H1 (cell line): ENCODE results near the gene CNOT9. TPM values are rescaled to one million over a fixed set of nuclear protein-coding genes. Genes with fewer than 3 reads are reported as not detected.

Experiments used
- CTCF ChIA-PET: fragments of 300-600 bp; sonication (Branson Sonifier 250); formaldehyde crosslinking; loops from one replicate; lab custom pipeline; 2021; ENCODE audit not compliant: partially characterized antibody; lab: Charles Lee
- POLR2A ChIA-PET: fragments of 300-600 bp; sonication (Branson Sonifier 250); formaldehyde crosslinking; loops from one replicate; lab custom pipeline; 2021; ENCODE audit warnings: inconsistent platforms; ENCODE audit not compliant: partially characterized antibody; lab: Charles Lee
- DNase-seq, 2 experiments: peaks; one replicate each; pipeline versions ENCODE4 v3.0.0 to v3.0.0-alpha.2; 2010 to 2022; ENCODE audit warnings: low spot score in 2 of 2, low read depth in 1 of 2, mixed read lengths in 1 of 2
- FAIRE-seq: peaks from 2 replicates; lab custom pipeline; 2011; peaks lifted over from hg19 to GRCh38; lab: Jason Lieb, UNC
- H2AFZ ChIP-seq: 2 replicates; pipeline ENCODE4 v1.8.1; 2012; ENCODE audit warnings: low read length, inconsistent platforms
- H2AK5ac ChIP-seq: 2 replicates; pipeline ENCODE4 v1.6.1; 2013; ENCODE audit warnings: low read depth, low read length
- H2BK120ac ChIP-seq: replicated peaks from 2 replicates; pipeline ENCODE3; 2013; ENCODE audit warnings: low read depth, low read length, inconsistent platforms
- H2BK12ac ChIP-seq: 2 replicates; pipeline ENCODE4 v1.6.1; 2013; ENCODE audit warnings: low read depth, low read length
- H2BK15ac ChIP-seq: 2 replicates; pipeline ENCODE4 v1.6.1; 2013; ENCODE audit warnings: low read length
- H2BK20ac ChIP-seq: 2 replicates; pipeline ENCODE4 v1.6.1; 2013; ENCODE audit warnings: low read length
- H2BK5ac ChIP-seq: 2 replicates; pipeline ENCODE4 v1.6.1; 2013; ENCODE audit warnings: low read depth, low read length
- H3K14ac ChIP-seq: 2 replicates; pipeline ENCODE4 v1.6.1; 2013; ENCODE audit warnings: inconsistent platforms; ENCODE audit not compliant: insufficient read length
- H3K18ac ChIP-seq: 2 replicates; pipeline ENCODE4 v1.6.1; 2013; ENCODE audit warnings: low read length; ENCODE audit errors: extremely low read depth
- H3K23ac ChIP-seq: 2 replicates; pipeline ENCODE4 v1.6.1; 2013; ENCODE audit warnings: inconsistent platforms; ENCODE audit not compliant: insufficient read length
- H3K23me2 ChIP-seq: 2 replicates; pipeline ENCODE4 v1.6.1; 2013; ENCODE audit warnings: low read depth, low read length
- H3K27ac ChIP-seq: 2 replicates; pipeline ENCODE4 v1.6.1; 2011; ENCODE audit warnings: low read depth, low read length, inconsistent platforms
- H3K27me3 ChIP-seq, 4 experiments: replicated peaks in 1 of 4; 1 replicate in 1 of 4; 2 replicates in 3 of 4; pipeline versions ENCODE4 v1.6.1 to v1.8.1; 2011 to 2013; ENCODE audit warnings: low read length in 3 of 4, mild to moderate bottlenecking in 3 of 4, inconsistent platforms in 2 of 4, mixed read lengths in 2 of 4, moderate library complexity in 1 of 4; ENCODE audit not compliant: control insufficient read depth in 3 of 4, insufficient read depth in 3 of 4; ENCODE audit errors: extremely low read depth in 1 of 4
- H3K36me3 ChIP-seq, 4 experiments: 2 replicates each; pipeline versions ENCODE4 v1.6.1 to v1.8.1; 2011 to 2013; ENCODE audit warnings: mild to moderate bottlenecking in 4 of 4, low read length in 3 of 4, moderate library complexity in 2 of 4, control low read depth in 1 of 4, inconsistent platforms in 1 of 4; ENCODE audit not compliant: insufficient read depth in 4 of 4, control insufficient read depth in 2 of 4
- H3K4ac ChIP-seq: replicated peaks from 2 replicates; pipeline ENCODE3; 2013; ENCODE audit warnings: low read length, low read depth, mixed read lengths, inconsistent platforms; ENCODE audit not compliant: insufficient read length
- H3K4me1 ChIP-seq, 4 experiments: replicated peaks in 1 of 4; 1 replicate in 1 of 4; 2 replicates in 3 of 4; pipeline versions ENCODE4 v1.6.1 to v1.8.1; 2011 to 2013; ENCODE audit warnings: low read length in 3 of 4, inconsistent platforms in 2 of 4, mixed read lengths in 1 of 4; ENCODE audit not compliant: insufficient read depth in 4 of 4, control insufficient read depth in 3 of 4
- H3K4me2 ChIP-seq, 2 experiments: 2 replicates each; pipeline versions ENCODE4 v1.6.1 to v1.8.1; 2011 to 2013; ENCODE audit warnings: low read depth in 2 of 2, low read length in 2 of 2, control low read depth in 1 of 2, inconsistent platforms in 1 of 2, mild to moderate bottlenecking in 1 of 2; ENCODE audit not compliant: insufficient read depth in 1 of 2
- H3K4me3 ChIP-seq, 4 experiments: fragments of 200-600, 300-600 bp in 1 of 4; sonication (generic), shearing (Covaris generic), sonication (Bioruptor Twin) in 1 of 4; 2 replicates each; pipeline versions ENCODE4 v1.5.1 to v1.8.1; 2011 to 2016; ENCODE audit warnings: low read length in 4 of 4, low read depth in 3 of 4, control low read depth in 2 of 4, inconsistent platforms in 2 of 4, mild to moderate bottlenecking in 2 of 4, mixed read lengths in 1 of 4, moderate library complexity in 1 of 4; ENCODE audit not compliant: insufficient read depth in 2 of 4; ENCODE audit errors: extremely low read depth in 1 of 4
- H3K56ac ChIP-seq: replicated peaks from 2 replicates; pipeline ENCODE3; 2013; ENCODE audit warnings: low read depth, mild to moderate bottlenecking, mixed read lengths, low read length, inconsistent platforms; ENCODE audit not compliant: insufficient read length
- H3K79me1 ChIP-seq: 2 replicates; pipeline ENCODE4 v1.6.1; 2013; ENCODE audit warnings: low read depth, low read length, control low read depth
- H3K79me2 ChIP-seq, 2 experiments: 2 replicates each; pipeline versions ENCODE4 v1.6.1 to v1.8.1; 2012 to 2013; ENCODE audit warnings: low read length in 2 of 2, mild to moderate bottlenecking in 2 of 2, inconsistent platforms in 1 of 2; ENCODE audit not compliant: insufficient read depth in 2 of 2, control insufficient read depth in 1 of 2
- H3K9ac ChIP-seq, 4 experiments: replicated peaks in 1 of 4; 1 replicate in 1 of 4; 2 replicates in 3 of 4; pipeline versions ENCODE4 v1.6.1 to v1.8.1; 2011 to 2013; ENCODE audit warnings: low read depth in 3 of 4, low read length in 3 of 4, control low read depth in 2 of 4, mild to moderate bottlenecking in 2 of 4, moderate library complexity in 2 of 4, inconsistent platforms in 1 of 4; ENCODE audit errors: extremely low read depth in 1 of 4
- H3K9me3 ChIP-seq, 2 experiments: 2 replicates each; pipeline versions ENCODE4 v1.6.1 to v1.8.1; 2012 to 2013; ENCODE audit warnings: mild to moderate bottlenecking in 2 of 2, moderate library complexity in 2 of 2, control low read depth in 1 of 2, inconsistent platforms in 1 of 2, low read depth in 1 of 2, low read length in 1 of 2, mixed read lengths in 1 of 2; ENCODE audit not compliant: insufficient read depth in 2 of 2
- H4K20me1 ChIP-seq, 2 experiments: replicated peaks in 1 of 2; 2 replicates each; pipeline versions ENCODE3 to v1.8.1; 2011 to 2013; ENCODE audit warnings: inconsistent platforms in 2 of 2, low read length in 2 of 2, mild to moderate bottlenecking in 1 of 2; ENCODE audit not compliant: insufficient read depth in 2 of 2, control insufficient read depth in 1 of 2
- H4K5ac ChIP-seq: 2 replicates; pipeline ENCODE4 v1.6.1; 2013; ENCODE audit warnings: low read length, low read depth, mixed read lengths, inconsistent platforms; ENCODE audit not compliant: insufficient read length
- H4K8ac ChIP-seq: 2 replicates; pipeline ENCODE4 v1.8.0; 2013; ENCODE audit warnings: mild to moderate bottlenecking, moderate library complexity, low read length, inconsistent platforms; ENCODE audit not compliant: insufficient read depth; ENCODE audit errors: extremely low read depth
- H4K91ac ChIP-seq: replicated peaks from 2 replicates; pipeline ENCODE3; 2013; ENCODE audit warnings: low read length, mixed read lengths, inconsistent platforms; ENCODE audit not compliant: insufficient read length
- SRF ChIP-seq: IDR thresholded peaks from 2 replicates; pipeline ENCODE4 v1.6.1; 2011; ENCODE audit warnings: mild to moderate bottlenecking, low read depth, low read length, moderate library complexity
- WGBS, 2 experiments: shearing (Covaris generic) in 1 of 2; methylation state at CpG; one replicate each; pipeline versions ENCODE4 v1.1.6 to v1.1.7; 2013 to 2015; ENCODE audit warnings: low lambda C conversion rate in 2 of 2, mixed read lengths in 2 of 2, inconsistent platforms in 1 of 2, low coverage in 1 of 2, missing lambda C conversion rate in 1 of 2; ENCODE audit not compliant: insufficient replicate concordance in 2 of 2, insufficient coverage in 1 of 2, insufficient read length in 1 of 2; ENCODE audit errors: extremely low coverage in 1 of 2, missing lambda C conversion rate in 1 of 2; 5-methylcytosine and 5-hydroxymethylcytosine counted together
- polyA plus RNA-seq, 7 experiments: library from polyadenylated mRNA; depleted of rRNA in 3 of 7; stranded (reverse) in 5 of 7; unstranded in 2 of 7; fragments of >200 nt in 5 of 7; fragments of 200-250 nt in 2 of 7; gene quantifications; 1 replicate in 5 of 7; 2 replicates in 1 of 7; 4 replicates in 1 of 7; pipeline versions ENCODE4 v1.2.1 to v1.2.3, GENCODE V29; 2011 to 2013; ENCODE audit warnings: missing spikeins in 2 of 7, mixed read lengths in 2 of 7
- total RNA-seq: library from RNA; stranded (reverse); fragmentation: NEBNext Ultra II Directional; extraction: Animal tissue kit (Norgen Biotek cat#: 25700); gene quantifications from 2 replicates; pipeline ENCODE4 v1.2.1, GENCODE V29; 2021

CNOT9 gene
- total and polyA plus RNA-seq, 2 of the 8 experiments (the other 6 are each of a cell fraction or from before 2014, with no cell fraction given): 79.3 to 81.2 TPM

- H3K23me2 ChIP-seq: no peaks in the 10 kb centered on the region
- no peak within 1 kb of the TSS for H3K27ac ChIP-seq
- H3K79me2 ChIP-seq: no peaks in the 10 kb centered on the region
- peaks cover 0 to 4% (median 2%) of the 10 kb centered on the region in 4 experiments; a peak in 2 of 7 replicates for H3K4me1 ChIP-seq
- no peak within 1 kb of the TSS for H2AK5ac ChIP-seq
- no peak within 1 kb of the TSS for H2BK5ac ChIP-seq
- FAIRE-seq: no peak
- no peaks in the 10 kb centered on the region for H4K20me1 ChIP-seq
- 69% methylated on average over 8 of the region's 8 CpGs; no CpG with 5 or more reads in 1 of the 2 experiments for WGBS, 2 experiments
- H2BK20ac ChIP-seq: no peak within 1 kb of the TSS
- peak within 1 kb of the TSS; percentile 69 for H2AFZ ChIP-seq
- no peak within 1 kb of the TSS for H2BK12ac ChIP-seq
- H3K4ac ChIP-seq: no peak within 1 kb of the TSS
- H4K5ac ChIP-seq: no peak within 1 kb of the TSS
- no peak within 1 kb of the TSS for H4K91ac ChIP-seq
- no peak within 1 kb of the TSS for H3K14ac ChIP-seq
- H3K18ac ChIP-seq: no peak within 1 kb of the TSS
- no peaks in the 10 kb centered on the region for H3K27me3 ChIP-seq
- H3K9ac ChIP-seq: peak within 1 kb of the TSS in 1 of 4 experiments; percentile 32; a peak in 1 of 7 replicates
- no peak within 1 kb of the TSS for H4K8ac ChIP-seq
- no peak within 1 kb of the TSS for H3K4me3 ChIP-seq
- H2BK15ac ChIP-seq: no peak within 1 kb of the TSS
- H2BK120ac ChIP-seq: no peak within 1 kb of the TSS
- no peaks in the 10 kb centered on the region; a peak in 1 of 8 replicates for H3K36me3 ChIP-seq
- H3K4me2 ChIP-seq: peak within 1 kb of the TSS in 1 of 2 experiments; percentile 3; a peak in 2 of 4 replicates
- DNase-seq: no peak
- no peaks in the 10 kb centered on the region for H3K9me3 ChIP-seq
- ChIA-PET POLR2A (interaction anchor here (0.7 to 3.7 kb wide), 7 partner anchors 9 to 44 kb away, joined by 3 to 39 read pairs (median 4); no protein-coding TSS in a partner anchor), CTCF (interaction anchor here (0.7 to 3.0 kb wide), 10 partner anchors 9 to 214 kb away, joined by 3 to 17 read pairs (median 4); no protein-coding TSS in a partner anchor)
- no peak within 1 kb of the TSS for H3K56ac ChIP-seq
- no peaks in the 10 kb centered on the region for H3K79me1 ChIP-seq
- H3K23ac ChIP-seq: no peak within 1 kb of the TSS
- no peak for TF ChIP-seq SRF
Observed at GRCh38 chr2:218607436-218608115, 38.9 kb downstream of the CNOT9 start, which contains the start of gene PLCD4. Gene PLCD4 (plus strand): TSS chr2:218607899. CDS start chr2:218615740, 7,841 bp downstream.
